Osteoblast (primary cell): ENCODE measurements around the gene FCGBP. TPM values are rescaled to one million over a fixed set of nuclear protein-coding genes. Genes with fewer than 3 reads are reported as not detected.

Experiments used
- DNase-seq: peaks from one replicate; pipeline ENCODE4 v3.0.0; 2011; ENCODE audit warnings: low spot score, mixed read lengths; ENCODE audit not compliant: insufficient read length; ENCODE audit errors: missing footprints
- H2AFZ ChIP-seq: 2 replicates; pipeline ENCODE4 v1.6.0; 2011; ENCODE audit warnings: mild to moderate bottlenecking, low read length
- H3K27ac ChIP-seq: 2 replicates; pipeline ENCODE4 v1.5.1; 2011; ENCODE audit warnings: mild to moderate bottlenecking, low read depth, low read length, moderate library complexity
- H3K27me3 ChIP-seq: 2 replicates; pipeline ENCODE4 v1.6.0; 2012; ENCODE audit warnings: mild to moderate bottlenecking, control low read depth, inconsistent platforms, low read length, moderate library complexity; ENCODE audit not compliant: insufficient read depth
- H3K36me3 ChIP-seq: 2 replicates; pipeline ENCODE4 v1.5.1; 2011; ENCODE audit warnings: mild to moderate bottlenecking, low read length, control low read depth, moderate library complexity; ENCODE audit not compliant: insufficient read depth
- H3K4me1 ChIP-seq: 2 replicates; pipeline ENCODE4 v1.5.1; 2011; ENCODE audit warnings: mild to moderate bottlenecking, low read length, control low read depth, moderate library complexity; ENCODE audit not compliant: insufficient read depth
- H3K4me2 ChIP-seq: 2 replicates; pipeline ENCODE4 v1.6.0; 2011; ENCODE audit warnings: mild to moderate bottlenecking, low read length; ENCODE audit not compliant: insufficient read depth
- H3K4me3 ChIP-seq: fragments of 200-600 bp; sonication (generic); 3 replicates; pipeline ENCODE4 v1.5.1; 2012; ENCODE audit warnings: mild to moderate bottlenecking, low read length, inconsistent platforms; ENCODE audit not compliant: insufficient read depth
- H3K79me2 ChIP-seq: 2 replicates; pipeline ENCODE4 v1.6.0; 2012; ENCODE audit warnings: mild to moderate bottlenecking, low read length, control low read depth, inconsistent platforms; ENCODE audit not compliant: insufficient read depth
- H3K9me3 ChIP-seq: 2 replicates; pipeline ENCODE4 v1.5.1; 2011; ENCODE audit warnings: low read depth, low read length, control low read depth
- H4K20me1 ChIP-seq: 2 replicates; pipeline ENCODE4 v1.6.0; 2012; ENCODE audit warnings: mild to moderate bottlenecking, low read length, control low read depth; ENCODE audit not compliant: insufficient read depth
- CTCF ChIP-seq: IDR thresholded peaks from 2 replicates; pipeline ENCODE4 v1.5.1; 2011; ENCODE audit warnings: mild to moderate bottlenecking, low read depth, low read length, moderate library complexity; ENCODE audit errors: extremely low read depth
- total RNA-seq: library from RNA; depleted of rRNA; stranded (reverse); fragments of >200 nt; gene quantifications from 2 replicates; pipeline ENCODE4 v1.2.3, GENCODE V29; 2012

FCGBP gene
- total RNA-seq, 1 donor = under 0.01 TPM

DNA sequence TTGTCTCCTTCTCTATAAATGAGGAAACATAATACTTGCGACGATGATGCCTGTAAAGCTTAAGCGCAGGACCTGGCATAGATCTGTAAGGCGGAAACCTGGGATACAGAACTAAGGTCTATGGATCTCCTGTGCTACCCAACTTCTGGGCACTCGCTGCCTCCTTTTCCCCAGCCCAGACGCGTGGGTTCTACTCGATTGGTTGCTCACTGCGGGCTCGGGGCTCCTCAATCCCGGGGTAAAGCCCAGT lies 35.9 kb upstream of the FCGBP start:
- peaks cover 4% of the 10 kb centered on the region for H4K20me1 ChIP-seq
- no peaks in the 10 kb centered on the region for H3K27me3 ChIP-seq
- H3K79me2 ChIP-seq = peaks cover 35% of the 10 kb centered on the region
- H3K27ac ChIP-seq = peak overlapping the region; percentile 94
- peaks cover 32% of the 10 kb centered on the region for H3K36me3 ChIP-seq
- no peak for TF ChIP-seq CTCF
- H3K4me1 ChIP-seq = peaks cover 12% of the 10 kb centered on the region
- no peaks in the 10 kb centered on the region for H3K9me3 ChIP-seq
- H3K4me2 ChIP-seq = peak overlapping the region; percentile 92
- no peak for DNase-seq
- H2AFZ ChIP-seq = peak overlapping the region; percentile 90
- H3K4me3 ChIP-seq = peak overlapping the region; percentile 90

DNA sequence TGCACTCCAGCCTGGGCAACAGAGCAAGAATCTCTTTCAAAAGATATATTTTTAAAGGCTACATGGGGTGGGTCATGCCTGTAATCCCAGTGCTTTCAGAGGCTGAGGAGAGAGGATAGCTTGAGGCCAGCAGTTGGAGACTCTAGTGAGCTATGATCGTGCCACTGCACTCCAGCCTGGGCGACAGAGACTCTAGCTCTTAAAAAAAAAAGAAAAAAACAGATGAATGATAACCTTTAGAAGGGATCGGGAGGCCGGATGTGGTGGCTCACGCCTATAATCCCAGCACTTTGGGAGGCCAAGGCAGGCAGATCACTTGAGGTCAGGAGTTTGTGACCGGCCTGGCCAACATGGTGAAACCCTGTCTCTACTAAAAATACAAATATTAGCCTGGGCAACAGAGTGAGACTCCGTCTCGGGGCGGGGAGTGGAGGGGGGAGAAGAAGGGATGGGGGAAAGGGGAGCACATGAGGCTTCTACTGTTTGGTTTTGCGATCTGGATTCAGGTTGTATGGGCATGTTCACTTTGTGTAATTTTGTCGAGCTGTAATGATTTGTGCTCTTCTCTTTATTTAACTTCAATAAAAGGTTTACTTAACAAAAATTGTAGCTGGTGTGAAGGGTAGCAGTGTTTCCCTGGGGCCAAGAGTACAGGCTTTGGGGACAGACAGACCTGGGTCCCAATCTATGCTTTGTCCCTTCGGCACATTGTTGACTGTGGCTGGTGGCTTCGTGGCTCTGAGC lies 35.4 kb upstream of the FCGBP start:
- Histone ChIP-seq H3K36me3 (peaks cover 27% of the 10 kb centered on the region), H3K27me3 (no peaks in the 10 kb centered on the region), H3K4me1 (peaks cover 12% of the 10 kb centered on the region), H4K20me1 (peaks cover 4% of the 10 kb centered on the region), H3K4me3 (peak overlapping the region; percentile 90), H3K4me2 (peak overlapping the region; percentile 92), H3K27ac (peak overlapping the region; percentile 94), H2AFZ (peak overlapping the region; percentile 90), H3K79me2 (peaks cover 35% of the 10 kb centered on the region), H3K9me3 (no peaks in the 10 kb centered on the region)
- no peak for DNase-seq
- no peak for TF ChIP-seq CTCF

- no peak for TF ChIP-seq CTCF
- H3K27ac ChIP-seq = no peak overlapping the region
- no peak overlapping the region for H3K4me2 ChIP-seq
- no peak overlapping the region for H2AFZ ChIP-seq
- H4K20me1 ChIP-seq = peaks cover 4% of the 10 kb centered on the region
- H3K79me2 ChIP-seq = peaks cover 31% of the 10 kb centered on the region
- H3K36me3 ChIP-seq = peaks cover 22% of the 10 kb centered on the region
- no peak overlapping the region for H3K4me3 ChIP-seq
- DNase-seq = no peak
- no peaks in the 10 kb centered on the region for H3K27me3 ChIP-seq
- no peaks in the 10 kb centered on the region for H3K9me3 ChIP-seq
- peaks cover 12% of the 10 kb centered on the region for H3K4me1 ChIP-seq
Measured at GRCh38 chr19:39969266-39969665, 34.8 kb upstream of the FCGBP start.

DNA sequence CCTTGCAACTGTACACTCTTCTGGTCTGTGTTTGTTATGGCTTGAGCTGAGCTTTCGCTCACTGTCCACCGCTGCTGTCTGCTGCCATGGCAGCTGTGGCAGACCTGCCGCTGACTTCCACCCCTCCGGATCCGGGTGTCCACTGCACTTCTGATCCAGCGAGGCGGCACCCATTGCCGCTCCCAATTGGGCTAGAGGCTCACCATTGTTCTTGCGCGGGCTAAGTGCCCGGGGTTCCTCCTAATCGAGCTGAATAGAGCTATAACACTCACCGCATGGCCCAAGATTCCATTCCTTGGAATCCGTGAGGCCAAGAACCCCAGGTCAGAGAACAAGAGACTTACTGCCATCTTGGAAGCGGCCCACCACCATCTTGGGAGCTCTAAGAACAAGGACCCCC lies 34.4 kb upstream of the FCGBP start:
- Histone ChIP-seq H4K20me1 (peaks cover 2% of the 10 kb centered on the region), H3K27me3 (no peaks in the 10 kb centered on the region), H2AFZ (no peak overlapping the region), H3K4me2 (no peak overlapping the region), H3K27ac (no peak overlapping the region), H3K4me3 (no peak overlapping the region), H3K4me1 (peaks cover 12% of the 10 kb centered on the region), H3K79me2 (peaks cover 26% of the 10 kb centered on the region), H3K36me3 (peaks cover 17% of the 10 kb centered on the region), H3K9me3 (no peaks in the 10 kb centered on the region)
- no peak for TF ChIP-seq CTCF
- no peak for DNase-seq
